Measurements from ENCODE around the gene ZNF117.
"Not testable (repeated sequence)": the region's sequence is repeated elsewhere in the genome, so short reads cannot be mapped to it uniquely, and the experiment has no call there.

Gene ZNF117

GRCh38 chr7:64938540-64938939 is 52.3 kb downstream of the ZNF117 start:
- Histone ChIP-seq H3K27me3 (ENCODE audit: insufficient read depth, poor library complexity, severe bottlenecking) (no peaks in the 10 kb centered on the region), H3K4me3 (replicated peaks; ENCODE audit: insufficient read depth, low read length) (no peak overlapping the region), H3K27ac (replicated peaks) (no peak overlapping the region)
- no peak for DNase-seq (ENCODE audit: low read depth in 1 of 2, low spot score in 1 of 2)
- no peak for TF ChIP-seq POLR2AphosphoS5 (IDR thresholded peaks at IDR 0.05; ENCODE audit: low read depth)
- no peak for TF ChIP-seq REST (IDR thresholded peaks at IDR 0.05; ENCODE audit: insufficient replicate concordance, low read depth)
- TF ChIP-seq GABPA (IDR thresholded peaks at IDR 0.05; ENCODE audit: low read depth): no peak
- TF ChIP-seq SPI1 (IDR thresholded peaks at IDR 0.05; ENCODE audit: borderline replicate concordance, low read depth): no peak
- no peak for TF ChIP-seq CTCF (IDR thresholded peaks at IDR 0.05; ENCODE audit: insufficient read depth, low read length)

GRCh38 chr7:64934478-64934877 is 56.4 kb downstream of the ZNF117 start:
- TF ChIP-seq POLR2AphosphoS5 (IDR thresholded peaks at IDR 0.05; ENCODE audit: low read depth) (no peak), REST (IDR thresholded peaks at IDR 0.05; ENCODE audit: insufficient replicate concordance, low read depth) (no peak), CTCF (IDR thresholded peaks at IDR 0.05; ENCODE audit: insufficient read depth, low read length) (no peak)
- Histone ChIP-seq H3K4me3 (replicated peaks; ENCODE audit: insufficient read depth, low read length) (no peak overlapping the region), H3K27ac (replicated peaks) (no peak overlapping the region), H3K27me3 (ENCODE audit: insufficient read depth, poor library complexity, severe bottlenecking) (no peaks in the 10 kb centered on the region)
- DNase-seq (ENCODE audit: low read depth in 1 of 2, low spot score in 1 of 2): no peak

- not testable (repeated sequence) for DNase-seq (ENCODE audit: low read depth in 1 of 2, low spot score in 1 of 2)
These were observed 62.3 kb downstream of the ZNF117 start for GRCh38 chr7:64928252-64929187.

More at GRCh38 chr7:64928252-64929187, 62.3 kb downstream of the ZNF117 start:
- H3K27ac ChIP-seq (replicated peaks); H3K27me3 ChIP-seq (ENCODE audit: insufficient read depth, poor library complexity, severe bottlenecking); H3K4me3 ChIP-seq (replicated peaks; ENCODE audit: insufficient read depth, low read length): not testable (repeated sequence)

Measured in HL-60 (cell line).